Body of pancreas (tissue), 4 donors: ENCODE measurements around the gene POLDIP3.

Experiments used
- CTCF ChIP-seq, 7 experiments: fragments of 450-650 bp in 4 of 7; fragments of 200-600 bp in 3 of 7; sonication (generic) in 3 of 7; IDR thresholded peaks; one replicate each; pipeline ENCODE4 v1.5.1; 2016 to 2019; ENCODE audit warnings: antibody characterized with exemption in 7 of 7
- POLR2A ChIP-seq, 3 donors: fragments of 450-650 bp; IDR thresholded peaks; one replicate each; pipeline ENCODE4 v1.6.1; 2016; ENCODE audit warnings: antibody characterized with exemption in 3 of 3, mild to moderate bottlenecking in 2 of 3

GRCh38 chr22:42620084-42620483 lies 5.4 kb upstream of the POLDIP3 start:
- TF ChIP-seq POLR2A (IDR thresholded peaks at IDR 0.05) (no peak), CTCF (IDR thresholded peaks at IDR 0.05) (no peak)
